ENCODE results near the gene FCHSD2. TPM values are rescaled to one million over a fixed set of nuclear protein-coding genes. Genes with fewer than 3 reads are reported as not detected.

The FCHSD2 gene
- total and polyA plus RNA-seq, 2 of the 8 experiments (the other 6 are each of a cell fraction or from before 2014, with no cell fraction given): 4.1 to 7.8 TPM

DNA sequence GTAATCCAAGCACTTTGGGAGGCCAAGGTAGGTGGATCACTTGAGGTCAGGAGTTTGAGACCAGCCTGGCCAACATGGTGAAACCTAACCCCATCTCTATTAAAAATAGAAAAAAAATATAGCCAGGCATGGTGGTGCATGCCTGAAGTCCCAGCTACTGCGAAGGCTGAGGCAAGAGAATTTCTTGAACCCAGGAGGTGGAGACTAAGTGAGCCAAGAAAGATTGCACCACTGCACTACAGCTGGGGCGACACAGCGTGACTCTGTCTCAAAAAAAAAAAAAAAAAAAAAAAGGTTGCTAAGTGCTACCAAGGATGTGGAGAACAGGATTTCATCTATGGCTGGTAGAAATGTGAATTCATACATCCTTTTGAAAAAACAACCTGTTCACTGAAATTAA, 291.3 kb downstream of the FCHSD2 start (continued):
- no peak for TF ChIP-seq E2F6 (IDR thresholded peaks at IDR 0.05)
- no peak for TF ChIP-seq ASH2L (IDR thresholded peaks at IDR 0.05; ENCODE audit: low read length)
- TF ChIP-seq BACH1 (IDR thresholded peaks at IDR 0.05; ENCODE audit: low read length): no peak
- TF ChIP-seq TEAD4 (IDR thresholded peaks at IDR 0.05; ENCODE audit: low read depth, low read length): no peak
- TF ChIP-seq CEBPB (IDR thresholded peaks at IDR 0.05; ENCODE audit: low read depth, low read length): no peak
